Suprapubic skin (tissue), 4 donors: Measurements from ENCODE around the gene WDR44. TPM values are rescaled to one million over a fixed set of nuclear protein-coding genes. Genes with fewer than 3 reads are reported as not detected.

ENCODE experiments used
- DNase-seq, 2 donors: peaks; one replicate each; pipeline ENCODE4 v3.0.0-alpha.2; 2019; ENCODE audit warnings: low spot score in 2 of 2
- H3K27ac ChIP-seq: fragments of 200-600 bp; sonication (generic); one replicate; pipeline ENCODE4 v1.5.1; 2019
- H3K27me3 ChIP-seq: fragments of 200-600 bp; sonication (generic); one replicate; pipeline ENCODE4 v1.5.1; 2019
- H3K36me3 ChIP-seq: fragments of 200-600 bp; sonication (generic); one replicate; pipeline ENCODE4 v1.5.1; 2019
- H3K4me1 ChIP-seq: fragments of 200-600 bp; sonication (generic); one replicate; pipeline ENCODE4 v1.5.1; 2019
- H3K4me3 ChIP-seq: fragments of 200-600 bp; sonication (generic); one replicate; pipeline ENCODE4 v1.5.1; 2019; ENCODE audit warnings: mild to moderate bottlenecking
- H3K9me3 ChIP-seq: fragments of 200-600 bp; sonication (generic); one replicate; pipeline ENCODE4 v1.5.1; 2019
- CTCF ChIP-seq, 2 donors: fragments of 200-600 bp in 1 of 2; fragments of 450-650 bp in 1 of 2; sonication (generic) in 1 of 2; IDR thresholded peaks; one replicate each; pipeline ENCODE4 v1.5.1; 2016 to 2019; ENCODE audit warnings: antibody characterized with exemption in 2 of 2, mild to moderate bottlenecking in 1 of 2, moderate library complexity in 1 of 2
- EP300 ChIP-seq: sonication (generic); formaldehyde crosslinking; IDR thresholded peaks from one replicate; pipeline ENCODE4 v1.6.1; 2017; ENCODE audit warnings: antibody characterized with exemption
- POLR2A ChIP-seq, 2 donors: fragments of 450-650 bp; IDR thresholded peaks; one replicate each; pipeline ENCODE4 v1.6.1; 2017; ENCODE audit warnings: antibody characterized with exemption in 2 of 2, mild to moderate bottlenecking in 2 of 2, moderate library complexity in 2 of 2
- POLR2AphosphoS5 ChIP-seq, 3 donors: sonication (generic); formaldehyde crosslinking; IDR thresholded peaks; one replicate each; pipeline ENCODE4 v1.6.1; 2017; ENCODE audit warnings: antibody characterized with exemption in 3 of 3
- WGBS: methylation state at CpG from one replicate; pipeline ENCODE4 v1.1.5; 2018; 5-methylcytosine and 5-hydroxymethylcytosine counted together
- total RNA-seq, 4 donors: library from RNA; depleted of rRNA; stranded (reverse); fragments of >200 nt; gene quantifications; one replicate each; pipeline ENCODE4 v1.1.0, GENCODE V29; 2016

The WDR44 gene
- total RNA-seq, 4 donors from 2014 or later, result 10.5 to 18.3 (median 11.6) TPM

DNA sequence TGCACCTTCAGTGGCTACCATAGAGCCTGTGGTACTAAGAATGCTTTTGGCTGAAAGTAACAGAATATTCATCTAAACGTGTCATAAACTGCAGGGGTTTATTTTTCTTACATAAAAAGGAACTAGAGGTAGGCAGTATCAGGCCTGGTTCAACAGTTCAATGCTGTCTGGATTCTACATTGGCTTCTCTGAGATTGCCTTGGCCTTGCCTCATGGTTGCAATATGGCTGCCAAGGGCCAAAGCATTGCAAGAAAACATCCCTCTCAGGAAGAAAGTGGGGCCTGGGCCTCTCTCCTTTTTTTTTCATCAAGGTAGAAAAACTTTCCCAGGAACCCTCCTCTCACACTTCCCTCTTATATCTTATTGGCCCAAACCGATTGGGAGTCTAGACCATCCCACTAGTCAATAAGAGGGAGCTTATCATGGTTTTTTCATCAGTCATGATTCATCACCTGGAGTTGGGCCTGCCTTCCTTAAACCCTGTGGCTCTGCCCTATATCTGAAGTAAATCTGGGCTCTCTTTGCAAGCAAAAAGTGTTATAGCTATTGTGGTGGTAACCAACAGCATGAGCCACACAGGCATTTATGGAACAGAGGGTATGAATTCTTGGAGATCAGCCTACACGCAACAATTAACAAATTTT lies 147.9 kb downstream of the WDR44 start:
- H3K4me1 ChIP-seq, result no peaks in the 10 kb centered on the region
- H3K27me3 ChIP-seq, result no peaks in the 10 kb centered on the region
- DNase-seq, result no peak
- TF ChIP-seq POLR2A (IDR thresholded peaks at IDR 0.05), result no peak
- no peak overlapping the region for H3K4me3 ChIP-seq
- 78% methylated on average over 3 of the region's 3 CpGs for WGBS
- H3K27ac ChIP-seq, result no peak overlapping the region
- H3K36me3 ChIP-seq, result no peaks in the 10 kb centered on the region
- H3K9me3 ChIP-seq, result no peaks in the 10 kb centered on the region

- no peak for TF ChIP-seq CTCF (IDR thresholded peaks at IDR 0.05)
- peak in 1 of 2 donors; percentile 31 for TF ChIP-seq POLR2A (IDR thresholded peaks at IDR 0.05)
- TF ChIP-seq POLR2AphosphoS5 (IDR thresholded peaks at IDR 0.05), result peak in 1 of 3 donors; percentile 35
- Histone ChIP-seq H3K36me3 (no peaks in the 10 kb centered on the region), H3K4me3 (peak within 1 kb of the TSS; percentile 70), H3K27ac (peak within 1 kb of the TSS; percentile 87), H3K27me3 (no peaks in the 10 kb centered on the region), H3K4me1 (no peaks in the 10 kb centered on the region), H3K9me3 (no peaks in the 10 kb centered on the region)
- WGBS, result 49% methylated on average over 33 of the region's 64 CpGs
- peak; percentile 88 to 90 for DNase-seq
Measured at GRCh38 chrX:118495061-118495921, 149.4 kb downstream of the WDR44 start, which contains the start of gene DOCK11. DOCK11 (plus strand) TSS chrX:118495815; CDS start chrX:118495972, 157 bp downstream.

DNA sequence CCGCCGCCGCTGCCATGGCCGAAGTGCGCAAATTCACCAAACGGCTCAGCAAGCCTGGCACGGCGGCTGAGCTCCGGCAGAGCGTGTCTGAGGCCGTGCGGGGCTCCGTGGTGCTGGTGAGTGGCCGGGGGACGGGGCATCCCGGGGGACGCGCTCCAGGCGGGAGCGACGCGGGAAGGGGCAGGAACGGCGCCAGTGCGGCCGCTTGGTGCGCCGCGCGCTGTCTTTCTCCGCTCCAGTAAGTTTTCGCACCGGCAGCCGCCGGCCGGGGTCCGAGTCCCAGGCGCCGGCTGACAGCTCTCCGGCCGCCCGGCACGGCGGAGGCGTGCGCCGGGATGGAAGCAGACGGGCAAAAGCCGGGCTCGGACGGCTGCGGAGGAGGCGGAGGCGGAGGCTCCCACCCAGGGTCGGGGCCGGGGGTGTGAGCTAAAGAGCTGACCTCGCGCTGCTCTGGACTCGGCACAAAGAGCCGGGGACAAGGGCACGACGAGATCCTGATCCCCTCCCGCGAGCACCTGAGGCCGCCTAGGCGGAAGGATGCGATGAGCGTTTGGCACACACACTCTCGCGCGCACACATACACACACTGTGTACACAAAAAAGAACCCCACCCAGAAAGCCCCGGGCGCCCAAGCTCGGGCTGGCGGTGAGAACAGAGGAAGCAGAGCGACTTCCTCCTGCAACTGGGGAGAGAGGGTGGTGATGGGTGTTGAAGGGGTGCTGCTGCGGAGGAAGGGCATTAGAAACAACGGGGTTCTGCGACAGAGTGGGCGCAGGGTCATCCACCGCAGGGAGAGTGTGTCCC lies 150.3 kb downstream of the WDR44 start:
- Histone ChIP-seq H3K4me1 (no peaks in the 10 kb centered on the region), H3K36me3 (no peaks in the 10 kb centered on the region), H3K27me3 (no peaks in the 10 kb centered on the region), H3K9me3 (no peaks in the 10 kb centered on the region), H3K4me3 (peak overlapping the region; percentile 70), H3K27ac (peak overlapping the region; percentile 87)
- DNase-seq, result peak in 1 of 2 donors; percentile 72
- TF ChIP-seq POLR2A (IDR thresholded peaks at IDR 0.05), result no peak
- 37% methylated on average over 62 of the region's 81 CpGs for WGBS

DNA sequence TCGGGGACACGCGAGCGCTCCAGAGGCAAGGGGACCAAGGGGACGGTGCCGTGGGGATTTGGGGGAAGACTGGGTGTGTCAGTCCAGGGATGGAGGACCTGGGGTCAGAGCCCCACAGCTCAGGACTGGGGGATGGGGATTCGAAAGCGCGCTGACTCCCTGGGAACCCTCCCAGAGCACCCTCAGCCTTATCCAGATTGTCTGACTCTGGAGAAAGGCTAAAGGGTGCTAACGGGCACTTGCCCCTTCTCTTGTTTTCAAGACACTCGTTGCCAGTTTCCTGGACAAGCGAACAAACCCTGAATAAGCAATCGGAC lies 150.8 kb downstream of the WDR44 start:
- no peak for DNase-seq
- Histone ChIP-seq H3K4me1 (no peaks in the 10 kb centered on the region), H3K27ac (peak overlapping the region; percentile 87), H3K27me3 (no peaks in the 10 kb centered on the region), H3K4me3 (peak overlapping the region; percentile 70), H3K9me3 (no peaks in the 10 kb centered on the region), H3K36me3 (no peaks in the 10 kb centered on the region)
- WGBS, result 24% methylated on average over 13 of the region's 13 CpGs
- TF ChIP-seq POLR2A (IDR thresholded peaks at IDR 0.05) (no peak), CTCF (IDR thresholded peaks at IDR 0.05) (no peak), EP300 (no peak), POLR2AphosphoS5 (IDR thresholded peaks at IDR 0.05) (no peak)

- no peak for DNase-seq
- Histone ChIP-seq H3K27ac (peak overlapping the region; percentile 87), H3K4me3 (peak overlapping the region; percentile 70), H3K27me3 (no peaks in the 10 kb centered on the region), H3K9me3 (no peaks in the 10 kb centered on the region), H3K36me3 (no peaks in the 10 kb centered on the region), H3K4me1 (no peaks in the 10 kb centered on the region)
- 52% methylated on average over 7 of the region's 7 CpGs for WGBS
- TF ChIP-seq CTCF (IDR thresholded peaks at IDR 0.05), result no peak
- TF ChIP-seq EP300, result no peak
- no peak for TF ChIP-seq POLR2AphosphoS5 (IDR thresholded peaks at IDR 0.05)
- TF ChIP-seq POLR2A (IDR thresholded peaks at IDR 0.05), result no peak
Measured at GRCh38 chrX:118497180-118497818, 151.4 kb downstream of the WDR44 start.
